ENCODE results near the gene STX2.

The STX2 gene

GRCh38 chr12:130831246-130831645, 7.8 kb downstream of the STX2 start:
- TF ChIP-seq, protein P1, sequence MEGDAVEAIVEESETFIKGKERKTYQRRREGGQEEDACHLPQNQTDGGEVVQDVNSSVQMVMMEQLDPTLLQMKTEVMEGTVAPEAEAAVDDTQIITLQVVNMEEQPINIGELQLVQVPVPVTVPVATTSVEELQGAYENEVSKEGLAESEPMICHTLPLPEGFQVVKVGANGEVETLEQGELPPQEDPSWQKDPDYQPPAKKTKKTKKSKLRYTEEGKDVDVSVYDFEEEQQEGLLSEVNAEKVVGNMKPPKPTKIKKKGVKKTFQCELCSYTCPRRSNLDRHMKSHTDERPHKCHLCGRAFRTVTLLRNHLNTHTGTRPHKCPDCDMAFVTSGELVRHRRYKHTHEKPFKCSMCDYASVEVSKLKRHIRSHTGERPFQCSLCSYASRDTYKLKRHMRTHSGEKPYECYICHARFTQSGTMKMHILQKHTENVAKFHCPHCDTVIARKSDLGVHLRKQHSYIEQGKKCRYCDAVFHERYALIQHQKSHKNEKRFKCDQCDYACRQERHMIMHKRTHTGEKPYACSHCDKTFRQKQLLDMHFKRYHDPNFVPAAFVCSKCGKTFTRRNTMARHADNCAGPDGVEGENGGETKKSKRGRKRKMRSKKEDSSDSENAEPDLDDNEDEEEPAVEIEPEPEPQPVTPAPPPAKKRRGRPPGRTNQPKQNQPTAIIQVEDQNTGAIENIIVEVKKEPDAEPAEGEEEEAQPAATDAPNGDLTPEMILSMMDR (IDR thresholded peaks at IDR 0.05; ENCODE audit: low read length, missing control alignments) = no peak
- DNase-seq (ENCODE audit: low read depth) = no peak
- no peak overlapping the region for H3K4me3 ChIP-seq (replicated peaks; ENCODE audit: low read depth, low read length)

- DNase-seq (ENCODE audit: low read depth) = no peak
- H3K4me3 ChIP-seq (replicated peaks; ENCODE audit: low read depth, low read length) = no peak overlapping the region
- TF ChIP-seq, protein P1 (IDR thresholded peaks at IDR 0.05; ENCODE audit: low read length, missing control alignments) = no peak
Measured at GRCh38 chr12:130830246-130830551, 8.9 kb downstream of the STX2 start.

DNA sequence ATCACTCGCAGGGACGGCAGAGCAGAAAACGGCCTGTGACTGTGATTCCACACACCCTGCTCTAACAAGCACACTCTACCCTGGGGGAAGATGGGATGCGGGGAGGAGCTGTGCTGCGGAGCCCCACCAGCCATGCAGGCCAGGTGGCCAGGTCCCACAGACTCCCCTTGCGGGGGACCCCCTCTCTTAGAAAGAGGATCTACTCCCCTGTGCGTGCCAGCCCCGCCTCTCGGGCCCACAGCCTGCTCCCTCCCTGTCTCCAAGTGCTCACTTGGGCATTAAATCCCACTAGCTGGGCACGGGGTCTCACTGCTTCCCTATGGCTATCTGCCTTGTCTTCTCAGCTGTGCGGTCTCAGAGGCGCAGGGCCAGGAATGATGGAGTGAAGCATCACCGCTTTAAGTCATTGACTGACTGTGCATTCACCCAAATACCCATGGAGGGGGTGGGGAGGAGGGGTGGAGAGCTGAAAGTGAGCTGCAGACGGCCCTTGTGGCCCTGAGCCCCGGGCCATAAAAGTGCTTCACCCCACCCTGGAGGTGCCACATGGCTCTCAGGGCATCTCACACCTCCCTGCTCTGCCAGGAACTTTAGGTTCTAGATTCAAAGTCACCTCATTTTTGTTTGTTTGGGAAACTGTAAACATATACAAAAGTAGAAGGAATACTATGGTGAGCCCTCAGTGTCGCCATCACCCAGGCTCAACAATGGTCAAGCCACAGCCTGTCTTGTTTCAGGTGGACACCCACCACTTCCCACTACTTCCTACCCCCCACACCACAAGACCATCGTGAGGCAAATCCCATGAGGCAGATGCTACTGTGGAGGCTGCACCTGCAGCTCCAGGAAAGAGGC, 9.4 kb downstream of the STX2 start:
- H3K4me3 ChIP-seq (replicated peaks; ENCODE audit: low read depth, low read length) = no peak overlapping the region
- DNase-seq (ENCODE audit: low read depth) = no peak
- TF ChIP-seq, protein P1 (IDR thresholded peaks at IDR 0.05; ENCODE audit: low read length, missing control alignments) = no peak

GRCh38 chr12:130828895-130829294, 10.2 kb downstream of the STX2 start:
- no peak for DNase-seq (ENCODE audit: low read depth)
- TF ChIP-seq, protein P1 (IDR thresholded peaks at IDR 0.05; ENCODE audit: low read length, missing control alignments) = no peak
- no peak overlapping the region for H3K4me3 ChIP-seq (replicated peaks; ENCODE audit: low read depth, low read length)

DNA sequence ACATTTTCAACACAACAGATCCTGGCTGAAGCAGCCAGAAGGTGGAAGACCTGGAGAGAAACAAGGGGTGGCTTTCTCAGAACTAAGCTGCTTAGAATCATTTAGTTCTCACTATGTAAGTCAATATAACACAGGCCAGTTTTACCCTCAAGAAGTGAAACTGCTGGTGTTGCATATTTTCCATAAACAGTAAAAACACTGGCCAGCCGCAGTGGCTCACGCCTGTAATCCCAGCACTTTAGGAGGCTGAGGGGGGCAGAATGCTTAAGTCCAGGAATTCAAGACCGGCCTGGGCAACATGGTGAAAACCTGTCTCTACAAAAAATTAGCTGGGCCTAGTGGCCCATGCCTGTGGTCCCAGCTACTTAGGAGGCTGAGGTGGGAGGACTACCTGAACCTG, 11.6 kb downstream of the STX2 start:
- H3K4me3 ChIP-seq (replicated peaks; ENCODE audit: low read depth, low read length) = no peak overlapping the region
- TF ChIP-seq, protein P1 (IDR thresholded peaks at IDR 0.05; ENCODE audit: low read length, missing control alignments) = no peak
- DNase-seq (ENCODE audit: low read depth) = no peak

DNA sequence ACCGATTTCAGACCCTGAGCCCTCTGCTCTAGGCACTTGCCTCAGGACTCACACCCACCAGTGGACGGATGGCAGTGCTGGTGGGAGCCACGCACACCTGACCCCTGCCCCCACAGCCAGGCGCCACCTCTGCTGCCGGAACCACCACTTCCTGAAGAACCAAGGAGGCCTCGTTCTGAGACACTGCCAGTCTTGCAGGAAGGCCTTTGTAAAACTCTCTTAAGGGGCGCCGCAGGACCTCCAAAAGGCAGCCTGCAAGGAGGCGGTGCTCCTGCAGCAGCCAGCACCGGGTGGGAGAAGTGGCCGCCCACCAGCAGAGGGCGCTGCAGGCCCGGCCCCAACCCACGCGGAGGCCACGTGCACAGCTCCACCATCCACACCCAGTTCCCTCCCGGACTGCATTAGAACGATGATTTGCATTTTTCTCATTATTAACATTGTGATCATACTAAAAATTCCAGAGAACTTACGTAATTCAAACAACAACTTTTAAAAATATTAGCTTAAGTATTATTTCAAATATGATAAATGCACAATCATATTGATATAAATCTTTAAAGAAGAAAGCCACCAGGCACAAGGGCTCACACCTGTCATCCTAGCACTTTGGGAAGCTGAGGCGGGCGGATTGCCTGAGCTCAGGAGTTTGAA, 12.8 kb downstream of the STX2 start:
- TF ChIP-seq, protein P1 (IDR thresholded peaks at IDR 0.05; ENCODE audit: low read length, missing control alignments) = peak; percentile 53
- peak; percentile 59 for DNase-seq (ENCODE audit: low read depth)
- no peak overlapping the region for H3K4me3 ChIP-seq (replicated peaks; ENCODE audit: low read depth, low read length)

All from fibroblast of pulmonary artery (primary cell).